Measurements from ENCODE around the gene NIT1. TPM values are rescaled to one million over a fixed set of nuclear protein-coding genes. Genes with fewer than 3 reads are reported as not detected.

Gene NIT1
- total RNA-seq, 1 donor from 2014 or later: 31.9 TPM

DNA sequence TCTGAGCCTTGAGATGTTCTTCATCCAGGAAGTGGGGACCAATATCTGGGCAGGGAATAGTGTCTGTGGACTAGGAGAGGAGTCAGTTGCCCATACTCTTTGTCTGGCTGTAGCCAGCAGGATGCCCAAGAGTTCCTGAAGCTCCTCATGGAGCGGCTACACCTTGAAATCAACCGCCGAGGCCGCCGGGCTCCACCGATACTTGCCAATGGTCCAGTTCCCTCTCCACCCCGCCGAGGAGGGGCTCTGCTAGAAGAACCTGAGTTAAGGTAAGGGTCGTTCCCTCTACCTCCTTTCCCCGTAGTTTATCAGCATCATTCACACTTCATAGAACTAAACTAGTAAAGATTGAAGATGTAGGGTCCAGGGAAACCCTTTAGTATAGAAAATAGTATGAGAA lies 44.9 kb downstream of the NIT1 start:
- no peak overlapping the region for H3K27ac ChIP-seq (replicated peaks)
- no peaks in the 10 kb centered on the region for H3K9me3 ChIP-seq (replicated peaks)
- peaks cover 66% of the 10 kb centered on the region for H3K4me1 ChIP-seq
- no peak overlapping the region for H3K4me3 ChIP-seq
- TF ChIP-seq, protein P1, sequence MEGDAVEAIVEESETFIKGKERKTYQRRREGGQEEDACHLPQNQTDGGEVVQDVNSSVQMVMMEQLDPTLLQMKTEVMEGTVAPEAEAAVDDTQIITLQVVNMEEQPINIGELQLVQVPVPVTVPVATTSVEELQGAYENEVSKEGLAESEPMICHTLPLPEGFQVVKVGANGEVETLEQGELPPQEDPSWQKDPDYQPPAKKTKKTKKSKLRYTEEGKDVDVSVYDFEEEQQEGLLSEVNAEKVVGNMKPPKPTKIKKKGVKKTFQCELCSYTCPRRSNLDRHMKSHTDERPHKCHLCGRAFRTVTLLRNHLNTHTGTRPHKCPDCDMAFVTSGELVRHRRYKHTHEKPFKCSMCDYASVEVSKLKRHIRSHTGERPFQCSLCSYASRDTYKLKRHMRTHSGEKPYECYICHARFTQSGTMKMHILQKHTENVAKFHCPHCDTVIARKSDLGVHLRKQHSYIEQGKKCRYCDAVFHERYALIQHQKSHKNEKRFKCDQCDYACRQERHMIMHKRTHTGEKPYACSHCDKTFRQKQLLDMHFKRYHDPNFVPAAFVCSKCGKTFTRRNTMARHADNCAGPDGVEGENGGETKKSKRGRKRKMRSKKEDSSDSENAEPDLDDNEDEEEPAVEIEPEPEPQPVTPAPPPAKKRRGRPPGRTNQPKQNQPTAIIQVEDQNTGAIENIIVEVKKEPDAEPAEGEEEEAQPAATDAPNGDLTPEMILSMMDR (IDR thresholded peaks at IDR 0.05; ENCODE audit: borderline replicate concordance): no peak
- H3K36me3 ChIP-seq: peaks cover 33% of the 10 kb centered on the region
- intact Hi-C loops (cut with micrococcal nuclease): no loop called here
- DNase-seq: no peak
- no peaks in the 10 kb centered on the region for H3K27me3 ChIP-seq (ENCODE audit: low read depth)

DNA sequence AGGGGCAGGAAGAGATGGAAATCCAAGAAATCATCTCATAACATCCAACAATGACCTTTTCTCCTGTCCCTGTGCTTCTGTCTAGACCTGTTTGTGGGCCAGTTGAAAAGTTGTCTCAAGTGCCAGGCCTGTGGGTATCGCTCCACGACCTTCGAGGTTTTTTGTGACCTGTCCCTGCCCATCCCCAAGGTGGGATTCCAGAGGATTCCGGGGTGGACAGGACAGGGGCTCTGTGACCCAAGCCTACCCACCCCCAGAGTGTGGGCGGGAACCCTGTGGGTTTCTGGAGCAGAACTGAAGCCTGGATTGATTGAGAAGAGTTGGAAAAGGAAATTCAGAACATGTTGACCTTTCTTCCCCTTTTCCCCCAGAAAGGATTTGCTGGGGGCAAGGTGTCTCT lies 45.9 kb downstream of the NIT1 start:
- intact Hi-C loops (cut with micrococcal nuclease): no loop called here
- H3K4me1 ChIP-seq: peaks cover 64% of the 10 kb centered on the region
- H3K36me3 ChIP-seq: peaks cover 25% of the 10 kb centered on the region
- no peaks in the 10 kb centered on the region for H3K27me3 ChIP-seq (ENCODE audit: low read depth)
- TF ChIP-seq, protein P1 (IDR thresholded peaks at IDR 0.05; ENCODE audit: borderline replicate concordance): no peak
- H3K4me3 ChIP-seq: no peak overlapping the region
- no peaks in the 10 kb centered on the region for H3K9me3 ChIP-seq (replicated peaks)
- DNase-seq: no peak
- no peak overlapping the region for H3K27ac ChIP-seq (replicated peaks)

DNA sequence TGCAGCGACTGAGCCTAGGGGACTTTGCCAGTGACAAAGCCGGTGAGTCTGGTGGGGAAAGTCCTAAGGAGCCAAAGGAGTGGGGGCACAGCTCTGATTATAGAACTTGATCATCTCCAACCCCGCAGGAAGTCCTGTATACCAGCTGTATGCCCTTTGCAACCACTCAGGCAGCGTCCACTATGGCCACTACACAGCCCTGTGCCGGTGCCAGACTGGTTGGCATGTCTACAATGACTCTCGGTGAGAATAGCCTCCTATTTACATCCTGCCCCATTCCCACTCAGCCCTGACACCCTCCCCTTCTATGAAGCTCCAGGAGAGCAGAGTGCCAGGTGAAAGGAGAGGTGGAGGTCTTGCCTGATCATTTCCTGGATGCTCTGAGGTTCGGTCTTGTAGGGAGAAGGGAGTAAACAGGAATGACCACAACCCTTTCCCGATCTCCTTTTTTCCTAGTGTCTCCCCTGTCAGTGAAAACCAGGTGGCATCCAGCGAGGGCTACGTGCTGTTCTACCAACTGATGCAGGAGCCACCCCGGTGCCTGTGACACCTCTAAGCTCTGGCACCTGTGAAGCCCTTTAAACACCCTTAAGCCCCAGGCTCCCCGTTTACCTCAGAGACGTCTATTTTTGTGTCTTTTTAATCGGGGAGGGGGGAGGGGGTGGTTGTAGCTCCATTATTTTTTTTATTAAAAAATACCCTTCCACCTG lies 47.2 kb downstream of the NIT1 start:
- Histone ChIP-seq H3K9me3 (replicated peaks) (no peaks in the 10 kb centered on the region), H3K36me3 (peaks cover 38% of the 10 kb centered on the region), H3K27me3 (ENCODE audit: low read depth) (no peaks in the 10 kb centered on the region), H3K4me1 (peaks cover 53% of the 10 kb centered on the region), H3K27ac (replicated peaks) (peak overlapping the region; percentile 91), H3K4me3 (peak overlapping the region; percentile 80)
- intact Hi-C loops (cut with micrococcal nuclease): no loop called here
- TF ChIP-seq, protein P1 (IDR thresholded peaks at IDR 0.05; ENCODE audit: borderline replicate concordance): no peak
- no peak for DNase-seq

DNA sequence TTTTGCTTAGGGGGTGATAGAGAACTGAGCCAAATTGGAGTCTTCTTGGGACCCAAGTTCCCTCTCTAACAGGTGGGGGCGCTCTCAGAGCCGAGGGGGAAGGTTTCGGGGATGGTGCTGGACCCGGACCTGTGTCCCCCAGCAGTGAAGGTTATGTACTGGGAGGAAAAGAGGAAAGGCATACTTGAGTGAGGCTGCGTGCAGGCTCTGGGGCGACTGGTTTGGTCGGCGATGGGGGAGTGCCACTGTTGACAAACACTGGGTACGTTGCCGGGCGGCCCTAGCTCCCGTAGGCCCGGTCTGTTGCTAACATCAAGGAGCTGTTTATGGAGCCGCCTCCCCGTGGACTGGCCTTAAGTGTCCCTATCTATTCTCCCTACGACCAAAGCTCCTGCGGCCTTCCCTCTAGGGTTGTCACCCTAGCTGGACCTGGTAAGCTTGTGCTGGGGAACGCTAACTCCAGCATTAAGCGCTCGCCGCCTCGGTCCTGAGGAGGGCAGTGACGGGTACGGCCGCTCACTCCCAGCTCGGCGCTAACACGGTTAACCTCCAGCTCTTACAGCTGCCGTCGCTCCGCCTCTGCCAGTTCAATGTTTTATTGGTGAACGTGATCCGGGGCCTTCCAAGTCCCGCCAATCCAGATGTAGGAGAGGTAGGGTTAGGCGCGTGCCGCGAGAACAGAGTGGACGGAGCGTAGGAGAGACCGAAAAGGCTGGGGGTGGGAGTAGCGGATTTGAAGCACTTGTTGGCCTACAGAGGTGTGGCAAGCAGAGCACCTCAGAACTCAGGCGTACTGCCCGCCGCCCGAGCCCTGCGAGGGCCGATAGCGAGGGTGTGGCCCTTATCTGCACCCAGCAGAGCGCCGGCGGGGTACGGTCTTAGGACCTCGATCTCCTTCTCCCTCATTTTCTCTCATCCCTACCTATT lies 48.1 kb downstream of the NIT1 start, which contains the start of gene PPOX:
PPOX (plus strand) TSS at position 685 of the 927 bp plus-strand sequence. CDS start 422 bp downstream, outside the sequence.
- peak within 1 kb of the TSS; percentile 80 for H3K4me3 ChIP-seq
- peaks cover 43% of the 10 kb centered on the region for H3K4me1 ChIP-seq
- no peaks in the 10 kb centered on the region for H3K27me3 ChIP-seq (ENCODE audit: low read depth)
- peaks cover 47% of the 10 kb centered on the region for H3K36me3 ChIP-seq
- peak within 1 kb of the TSS; percentile 91 for H3K27ac ChIP-seq (replicated peaks)
- DNase-seq: peak; percentile 95
- H3K9me3 ChIP-seq (replicated peaks): no peaks in the 10 kb centered on the region
- intact Hi-C loops (cut with micrococcal nuclease): no loop called here
- TF ChIP-seq, protein P1 (IDR thresholded peaks at IDR 0.05; ENCODE audit: borderline replicate concordance): peak; percentile 58

DNA sequence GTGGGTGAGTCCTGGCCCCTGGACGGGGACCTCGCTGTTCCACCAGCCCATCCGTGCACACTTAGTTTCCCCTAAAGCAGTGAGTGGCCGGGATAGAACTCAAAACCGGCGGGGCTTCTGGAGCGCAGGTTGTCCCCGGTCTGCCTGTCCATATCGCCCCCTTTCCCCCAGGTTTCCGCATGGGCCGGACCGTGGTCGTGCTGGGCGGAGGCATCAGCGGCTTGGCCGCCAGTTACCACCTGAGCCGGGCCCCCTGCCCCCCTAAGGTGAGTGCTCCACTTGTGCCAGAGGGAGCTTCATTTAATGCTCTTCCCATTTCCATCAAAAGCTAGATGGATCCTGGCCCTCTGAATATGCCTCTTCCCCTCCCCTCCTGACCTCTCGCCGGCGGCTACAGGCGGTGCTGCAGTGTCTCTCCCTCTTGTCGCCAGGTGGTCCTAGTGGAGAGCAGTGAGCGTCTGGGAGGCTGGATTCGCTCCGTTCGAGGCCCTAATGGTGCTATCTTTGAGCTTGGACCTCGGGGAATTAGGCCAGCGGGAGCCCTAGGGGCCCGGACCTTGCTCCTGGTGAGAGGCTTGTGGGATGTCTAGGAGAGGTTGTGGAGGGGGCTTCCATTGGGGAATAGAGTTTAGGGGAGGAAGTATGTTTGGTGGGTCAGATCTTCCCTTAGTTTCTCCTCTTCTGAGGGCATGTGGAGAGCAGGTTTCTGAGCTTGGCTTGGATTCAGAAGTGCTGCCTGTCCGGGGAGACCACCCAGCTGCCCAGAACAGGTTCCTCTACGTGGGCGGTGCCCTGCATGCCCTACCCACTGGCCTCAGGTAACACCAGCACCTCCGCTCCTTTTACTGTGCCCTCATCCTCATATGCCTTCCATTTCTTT lies 49.0 kb downstream of the NIT1 start:
- Histone ChIP-seq H3K27me3 (ENCODE audit: low read depth) (no peaks in the 10 kb centered on the region), H3K4me3 (peak overlapping the region; percentile 80), H3K9me3 (replicated peaks) (no peaks in the 10 kb centered on the region), H3K27ac (replicated peaks) (peak overlapping the region; percentile 91), H3K4me1 (peaks cover 34% of the 10 kb centered on the region), H3K36me3 (peaks cover 56% of the 10 kb centered on the region)
- DNase-seq: no peak
- intact Hi-C loops (cut with micrococcal nuclease): no loop called here
- TF ChIP-seq, protein P1 (IDR thresholded peaks at IDR 0.05; ENCODE audit: borderline replicate concordance): no peak

Measured in left ventricle myocardium inferior (tissue), 1 donor.